Left ventricle myocardium inferior (tissue), 1 donor: ENCODE data around the gene MDFIC. TPM values are rescaled to one million over a fixed set of nuclear protein-coding genes. Genes with fewer than 3 reads are reported as not detected.

ENCODE experiments used
- DNase-seq: peaks from one replicate; pipeline ENCODE4 v3.0.0-alpha.2; 2020
- H3K27ac ChIP-seq: fragments of 200-600 bp; replicated peaks from 2 replicates; pipeline ENCODE4 v1.8.0; 2021
- H3K27me3 ChIP-seq: fragments of 200-600 bp; 2 replicates; pipeline ENCODE4 v1.8.0; 2021; ENCODE audit warnings: low read depth
- H3K36me3 ChIP-seq: fragments of 200-600 bp; 2 replicates; pipeline ENCODE4 v1.8.0; 2021
- H3K4me1 ChIP-seq: fragments of 200-600 bp; 2 replicates; pipeline ENCODE4 v1.8.0; 2021
- H3K4me3 ChIP-seq: fragments of 200-600 bp; 2 replicates; pipeline ENCODE4 v1.8.0; 2021; ENCODE audit warnings: mild to moderate bottlenecking, moderate library complexity
- H3K9me3 ChIP-seq: fragments of 200-600 bp; replicated peaks from 2 replicates; pipeline ENCODE4 v1.8.0; 2021
- intact Hi-C: fragments of 100-400 bp; cut with micrococcal nuclease; formaldehyde crosslinking; loops from one replicate; pipeline ENCODE4 v1.11.0; 2022
- total RNA-seq: library from RNA; stranded (reverse); fragmentation: NEBNext Ultra II Directional; extraction: Animal tissue kit (Norgen Biotek cat#: 25700); gene quantifications from one replicate; pipeline ENCODE4 v1.2.1, GENCODE V29; 2021
- TF ChIP-seq, protein P1 (sequence below): fragments of 200-600 bp; IDR thresholded peaks from 2 replicates; pipeline ENCODE4 v1.8.0; 2021; ENCODE audit warnings: antibody characterized with exemption, mild to moderate bottlenecking, borderline replicate concordance
- donor health status: DM: no; HTN: yes; CAD: no; lungs with severe emphysema.

Gene MDFIC
- total RNA-seq, 1 donor from 2014 or later, result 26.5 TPM

DNA sequence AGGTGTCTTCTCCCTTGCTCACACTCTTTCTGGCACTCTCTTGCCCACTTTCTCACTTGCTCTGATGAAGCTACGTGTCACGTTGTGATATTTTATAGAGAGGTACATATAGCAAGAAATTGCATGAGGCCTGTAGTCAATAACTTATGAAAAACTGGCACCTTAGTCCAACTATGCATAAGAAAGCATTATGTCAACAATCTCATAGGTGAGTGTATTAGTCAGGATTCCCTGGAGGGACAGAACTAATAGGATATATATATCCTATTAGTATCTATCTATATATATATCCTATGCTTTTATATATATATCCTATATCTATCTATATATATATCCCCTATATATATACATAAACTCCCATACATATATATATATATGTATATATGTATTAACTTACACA lies 18.8 kb upstream of the MDFIC start:
- peaks cover 6% of the 10 kb centered on the region for H3K9me3 ChIP-seq
- TF ChIP-seq, protein P1, sequence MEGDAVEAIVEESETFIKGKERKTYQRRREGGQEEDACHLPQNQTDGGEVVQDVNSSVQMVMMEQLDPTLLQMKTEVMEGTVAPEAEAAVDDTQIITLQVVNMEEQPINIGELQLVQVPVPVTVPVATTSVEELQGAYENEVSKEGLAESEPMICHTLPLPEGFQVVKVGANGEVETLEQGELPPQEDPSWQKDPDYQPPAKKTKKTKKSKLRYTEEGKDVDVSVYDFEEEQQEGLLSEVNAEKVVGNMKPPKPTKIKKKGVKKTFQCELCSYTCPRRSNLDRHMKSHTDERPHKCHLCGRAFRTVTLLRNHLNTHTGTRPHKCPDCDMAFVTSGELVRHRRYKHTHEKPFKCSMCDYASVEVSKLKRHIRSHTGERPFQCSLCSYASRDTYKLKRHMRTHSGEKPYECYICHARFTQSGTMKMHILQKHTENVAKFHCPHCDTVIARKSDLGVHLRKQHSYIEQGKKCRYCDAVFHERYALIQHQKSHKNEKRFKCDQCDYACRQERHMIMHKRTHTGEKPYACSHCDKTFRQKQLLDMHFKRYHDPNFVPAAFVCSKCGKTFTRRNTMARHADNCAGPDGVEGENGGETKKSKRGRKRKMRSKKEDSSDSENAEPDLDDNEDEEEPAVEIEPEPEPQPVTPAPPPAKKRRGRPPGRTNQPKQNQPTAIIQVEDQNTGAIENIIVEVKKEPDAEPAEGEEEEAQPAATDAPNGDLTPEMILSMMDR, result no peak
- no peak overlapping the region for H3K27ac ChIP-seq
- no peak overlapping the region for H3K4me3 ChIP-seq
- no peaks in the 10 kb centered on the region for H3K4me1 ChIP-seq
- no peaks in the 10 kb centered on the region for H3K27me3 ChIP-seq
- H3K36me3 ChIP-seq, result no peaks in the 10 kb centered on the region
- DNase-seq, result no peak
- intact Hi-C loops, result no loop called here

DNA sequence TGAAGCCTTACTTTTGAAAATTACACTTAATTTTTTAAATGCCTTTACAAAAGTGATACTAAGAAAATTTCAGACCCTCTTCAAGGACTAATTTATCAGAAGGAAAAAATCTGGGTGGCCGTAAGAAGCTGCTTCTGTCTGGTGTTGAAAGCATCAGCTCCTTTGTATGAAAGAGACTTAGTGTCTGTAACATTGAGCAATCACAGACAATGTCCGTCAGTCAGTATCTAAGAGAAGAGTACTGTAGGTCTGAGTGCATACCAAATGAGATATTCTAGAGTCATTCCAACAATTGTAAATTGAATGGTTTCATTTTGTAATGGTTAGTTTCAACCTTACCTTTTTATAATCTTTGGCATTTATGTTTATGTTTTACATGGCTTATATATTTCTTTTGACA lies 11.1 kb upstream of the MDFIC start:
- no peak for DNase-seq
- no peaks in the 10 kb centered on the region for H3K27me3 ChIP-seq
- no peaks in the 10 kb centered on the region for H3K4me1 ChIP-seq
- intact Hi-C loops, result no loop called here
- H3K4me3 ChIP-seq, result no peak overlapping the region
- no peak overlapping the region for H3K27ac ChIP-seq
- no peaks in the 10 kb centered on the region for H3K36me3 ChIP-seq
- TF ChIP-seq, protein P1, result no peak
- peaks cover 10% of the 10 kb centered on the region for H3K9me3 ChIP-seq

DNA sequence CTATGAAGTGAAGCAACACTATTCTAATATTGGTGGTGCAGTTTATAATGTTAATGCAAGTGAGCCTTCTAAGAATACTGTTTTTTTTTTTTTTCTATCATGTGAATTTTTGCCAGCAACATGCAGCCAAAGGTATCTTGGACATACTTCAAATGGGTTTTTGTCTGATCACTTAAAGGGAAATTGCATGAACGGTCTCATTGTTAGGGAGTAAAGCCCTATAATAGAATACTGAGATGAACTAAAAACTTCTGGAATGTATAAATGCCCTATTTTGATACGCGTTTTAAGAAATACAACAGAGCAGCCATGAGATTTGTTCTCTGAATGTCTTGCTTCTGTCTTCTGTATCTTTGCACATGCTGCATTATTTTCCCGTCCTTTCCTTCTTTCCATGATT lies 10.5 kb upstream of the MDFIC start:
- Histone ChIP-seq H3K27ac (no peak overlapping the region), H3K36me3 (no peaks in the 10 kb centered on the region)

DNA sequence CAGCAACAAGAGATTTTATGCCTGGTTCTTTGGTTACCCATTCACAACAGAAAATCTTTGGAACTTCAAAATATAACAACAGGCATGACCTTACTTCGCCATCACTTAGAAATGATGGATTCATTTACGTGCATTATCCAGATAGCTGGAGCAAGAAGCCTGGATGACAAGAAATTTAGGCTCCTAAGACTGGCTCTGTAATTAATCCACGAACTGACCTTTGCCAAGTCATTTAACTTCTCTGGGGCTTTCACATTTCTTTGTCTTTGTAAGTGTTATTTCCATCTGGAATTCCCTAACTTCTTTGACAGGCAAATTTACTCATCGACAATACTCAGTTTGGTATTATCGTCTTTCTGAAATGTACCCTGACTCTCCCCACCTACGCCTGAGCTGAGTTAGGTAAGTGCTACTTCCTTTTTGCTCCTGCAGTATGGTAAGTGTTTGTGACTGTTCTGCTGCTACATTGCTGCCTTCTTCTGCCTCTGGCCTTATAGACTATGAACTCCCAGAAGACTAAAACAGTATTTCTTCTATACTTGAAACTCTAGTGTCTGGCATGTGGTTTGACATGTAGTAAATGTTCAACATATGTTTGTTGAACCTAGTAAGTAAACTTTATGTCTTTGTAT lies 5.5 kb upstream of the MDFIC start:
- TF ChIP-seq, protein P1, result no peak
- Histone ChIP-seq H3K36me3 (no peaks in the 10 kb centered on the region), H3K9me3 (no peaks in the 10 kb centered on the region), H3K4me1 (no peaks in the 10 kb centered on the region), H3K27me3 (no peaks in the 10 kb centered on the region), H3K4me3 (no peak overlapping the region), H3K27ac (no peak overlapping the region)
- intact Hi-C loops, result no loop called here
- DNase-seq, result no peak

More for the DNA sequence above, 10.5 kb upstream of the MDFIC start:
- TF ChIP-seq, protein P1, result no peak
- Histone ChIP-seq H3K9me3 (peaks cover 10% of the 10 kb centered on the region), H3K27me3 (no peaks in the 10 kb centered on the region), H3K4me3 (no peak overlapping the region), H3K4me1 (no peaks in the 10 kb centered on the region)
- no peak for DNase-seq
- intact Hi-C loops, result no loop called here

DNA sequence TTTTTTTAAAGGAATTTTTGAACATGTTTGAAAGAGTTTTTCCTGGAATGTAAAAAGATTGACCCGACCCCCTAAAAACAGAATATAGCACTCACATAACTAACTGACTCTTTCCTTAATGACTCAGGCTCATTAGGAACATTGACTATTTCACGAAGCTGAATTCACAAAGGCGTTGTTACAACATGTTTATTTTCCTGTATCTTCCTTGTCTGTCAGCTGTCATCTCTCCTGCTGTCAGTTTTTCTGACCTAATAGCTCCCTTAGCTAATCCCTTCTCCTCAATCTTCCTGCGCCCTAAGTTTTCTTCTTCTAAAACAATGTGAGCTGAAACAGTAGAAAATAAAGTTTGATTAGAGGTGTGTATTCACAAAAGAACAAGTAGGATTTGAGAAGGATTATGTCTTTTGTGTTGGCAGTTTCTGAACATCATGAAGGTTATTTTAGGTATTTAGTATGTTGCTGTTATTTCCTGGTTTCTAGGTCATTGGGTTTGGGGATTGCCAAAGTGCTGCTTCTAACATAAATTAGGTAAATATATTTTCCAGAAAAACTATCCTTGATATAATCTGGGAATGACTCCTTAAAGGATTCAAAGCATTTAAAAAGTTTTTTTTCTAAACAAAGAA lies 4.6 kb upstream of the MDFIC start:
- H3K9me3 ChIP-seq, result no peaks in the 10 kb centered on the region
- H3K27ac ChIP-seq, result no peak overlapping the region
- peaks cover 7% of the 10 kb centered on the region for H3K4me1 ChIP-seq
- TF ChIP-seq, protein P1, result no peak
- no peak overlapping the region for H3K4me3 ChIP-seq
- no peaks in the 10 kb centered on the region for H3K27me3 ChIP-seq
- H3K36me3 ChIP-seq, result no peaks in the 10 kb centered on the region
- DNase-seq, result no peak
- intact Hi-C loops, result no loop called here
